ENCODE data around the gene BCL2L14.

DNA sequence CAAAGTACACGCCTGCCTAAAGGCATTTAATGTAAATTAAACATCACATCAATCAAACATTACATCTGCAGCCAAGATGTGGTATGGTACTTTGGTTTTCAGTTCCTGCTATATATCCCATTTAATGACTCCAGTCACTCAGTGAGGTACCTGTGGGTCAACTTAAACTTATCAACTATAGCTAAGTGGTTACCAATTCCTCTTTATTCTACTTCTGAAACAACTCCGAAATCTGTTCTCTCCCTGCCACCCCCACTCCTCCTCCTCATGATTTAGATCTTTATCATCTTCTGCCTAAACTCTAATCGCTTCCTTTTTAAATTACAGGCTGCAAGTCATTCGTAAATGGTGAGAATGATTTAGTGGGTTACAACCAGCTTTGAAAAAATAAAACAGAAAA, 57.9 kb downstream of the BCL2L14 start:
- TF ChIP-seq LEF1 (IDR thresholded peaks at IDR 0.05; ENCODE audit: borderline replicate concordance) = no peak
- no peak for TF ChIP-seq SP1 (IDR thresholded peaks at IDR 0.05)
- TF ChIP-seq FOXA1 (IDR thresholded peaks at IDR 0.05) = no peak
